ENCODE data around the gene PARP14.
"Not testable (repeated sequence)": the region's sequence is repeated elsewhere in the genome, so short reads cannot be mapped to it uniquely, and the experiment has no call there.

The PARP14 gene

GRCh38 chr3:122658336-122658735 is 22.3 kb upstream of the PARP14 start:
- not testable (repeated sequence) for H3K27ac ChIP-seq (ENCODE audit: low read depth, low read length, poor library complexity, severe bottlenecking); H3K9ac ChIP-seq (ENCODE audit: low read length)

DNA sequence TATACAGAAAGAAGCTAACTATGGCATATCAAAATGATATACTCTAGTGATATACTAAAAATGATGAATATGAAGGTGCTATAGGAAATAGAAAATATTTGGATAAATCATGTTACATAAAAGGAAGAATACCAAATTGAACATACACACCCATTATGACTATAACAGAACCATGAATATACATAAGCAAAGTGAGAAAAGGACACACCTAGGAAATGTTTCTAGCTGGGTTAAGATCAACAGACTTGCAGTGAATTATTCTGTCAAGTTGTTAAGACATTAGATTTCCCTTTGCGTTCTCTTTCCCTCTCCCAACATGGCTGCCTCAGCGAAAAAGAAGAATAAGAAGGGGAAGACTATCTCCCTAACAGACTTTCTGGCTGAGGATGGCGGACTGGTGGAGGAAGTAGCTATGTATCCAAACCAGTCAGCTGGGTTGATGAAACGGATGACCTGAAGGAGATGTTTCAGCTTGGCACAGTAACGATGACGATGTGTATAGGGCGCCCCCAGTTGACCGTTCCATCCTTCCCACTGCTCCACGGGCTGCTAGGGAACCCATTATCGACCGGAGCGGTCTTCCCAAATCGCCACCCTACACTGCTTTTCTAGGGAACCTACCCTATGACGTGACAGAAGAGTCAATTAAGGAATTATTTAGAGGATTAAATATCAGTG is 20.2 kb upstream of the PARP14 start:
- H3K27ac ChIP-seq (ENCODE audit: low read depth, low read length, poor library complexity, severe bottlenecking), result no peak overlapping the region
- no peak overlapping the region for H3K4me3 ChIP-seq (ENCODE audit: low read depth, low read length, poor library complexity, severe bottlenecking)
- H3K27me3 ChIP-seq (ENCODE audit: insufficient read depth, low read length), result no peaks in the 10 kb centered on the region; the same call in 1 of the 2 replicates
- 0 out of 2 replicates have a peak, but pooled peaks cover 2% of the 10 kb centered on the region for H3K9me3 ChIP-seq (ENCODE audit: low read length)
- no peaks in the 10 kb centered on the region for H3K79me2 ChIP-seq (ENCODE audit: insufficient read depth, low read length)
- H3K4me1 ChIP-seq (ENCODE audit: insufficient read depth, low read length, severe bottlenecking), result peaks cover 8% of the 10 kb centered on the region
- H3K9me2 ChIP-seq (ENCODE audit: low read depth, low read length), result no peaks in the 10 kb centered on the region
- no peaks in the 10 kb centered on the region for H3F3A ChIP-seq (ENCODE audit: insufficient read depth, low read length)
- no peak overlapping the region for H3K9ac ChIP-seq (ENCODE audit: low read length)
- H4K20me1 ChIP-seq (ENCODE audit: insufficient read depth, low read length), result no peaks in the 10 kb centered on the region
- no peak overlapping the region for H2AFZ ChIP-seq (ENCODE audit: low read length)
- no peaks in the 10 kb centered on the region; the same call in 1 of the 2 replicates for H3K36me3 ChIP-seq (ENCODE audit: insufficient read depth, low read length)
- TF ChIP-seq EZH2 (IDR thresholded peaks at IDR 0.05; ENCODE audit: borderline replicate concordance, low read length), result no peak
- TF ChIP-seq, protein P1, sequence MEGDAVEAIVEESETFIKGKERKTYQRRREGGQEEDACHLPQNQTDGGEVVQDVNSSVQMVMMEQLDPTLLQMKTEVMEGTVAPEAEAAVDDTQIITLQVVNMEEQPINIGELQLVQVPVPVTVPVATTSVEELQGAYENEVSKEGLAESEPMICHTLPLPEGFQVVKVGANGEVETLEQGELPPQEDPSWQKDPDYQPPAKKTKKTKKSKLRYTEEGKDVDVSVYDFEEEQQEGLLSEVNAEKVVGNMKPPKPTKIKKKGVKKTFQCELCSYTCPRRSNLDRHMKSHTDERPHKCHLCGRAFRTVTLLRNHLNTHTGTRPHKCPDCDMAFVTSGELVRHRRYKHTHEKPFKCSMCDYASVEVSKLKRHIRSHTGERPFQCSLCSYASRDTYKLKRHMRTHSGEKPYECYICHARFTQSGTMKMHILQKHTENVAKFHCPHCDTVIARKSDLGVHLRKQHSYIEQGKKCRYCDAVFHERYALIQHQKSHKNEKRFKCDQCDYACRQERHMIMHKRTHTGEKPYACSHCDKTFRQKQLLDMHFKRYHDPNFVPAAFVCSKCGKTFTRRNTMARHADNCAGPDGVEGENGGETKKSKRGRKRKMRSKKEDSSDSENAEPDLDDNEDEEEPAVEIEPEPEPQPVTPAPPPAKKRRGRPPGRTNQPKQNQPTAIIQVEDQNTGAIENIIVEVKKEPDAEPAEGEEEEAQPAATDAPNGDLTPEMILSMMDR (IDR thresholded peaks at IDR 0.05; ENCODE audit: low read length), result peak; percentile 23; the same call in 1 of the 2 replicates
- H3K4me2 ChIP-seq (ENCODE audit: low read length), result no peak overlapping the region

More at GRCh38 chr3:122658336-122658735, 22.3 kb upstream of the PARP14 start:
- not testable (repeated sequence) for H3K9me2 ChIP-seq (ENCODE audit: low read depth, low read length); H3K27me3 ChIP-seq (ENCODE audit: insufficient read depth, low read length); H2AFZ ChIP-seq (ENCODE audit: low read length); H3K79me2 ChIP-seq (ENCODE audit: insufficient read depth, low read length); H3K4me2 ChIP-seq (ENCODE audit: low read length); H3K9me3 ChIP-seq (ENCODE audit: low read length); H4K20me1 ChIP-seq (ENCODE audit: insufficient read depth, low read length); H3F3A ChIP-seq (ENCODE audit: insufficient read depth, low read length); H3K4me3 ChIP-seq (ENCODE audit: low read depth, low read length, poor library complexity, severe bottlenecking); H3K36me3 ChIP-seq (ENCODE audit: insufficient read depth, low read length); H3K4me1 ChIP-seq (ENCODE audit: insufficient read depth, low read length, severe bottlenecking)

DNA sequence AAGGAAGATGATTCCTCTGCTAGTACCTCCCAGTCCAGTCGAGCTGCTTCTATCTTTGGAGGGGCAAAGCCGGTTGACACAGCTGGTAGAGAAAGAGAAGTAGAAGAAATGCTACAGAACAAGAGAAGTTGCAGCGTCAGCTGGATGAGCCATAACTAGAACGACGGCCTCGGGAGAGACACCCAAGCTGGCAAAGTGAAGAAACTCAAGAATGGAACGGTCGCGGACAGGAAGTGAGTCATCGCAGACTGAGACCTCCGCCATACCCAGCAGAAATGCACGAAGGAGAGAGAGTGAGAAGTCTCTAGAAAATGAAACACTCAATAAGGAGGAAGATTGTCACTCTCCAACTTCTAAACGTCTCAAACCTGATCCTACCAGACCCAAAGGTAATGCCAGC is 19.0 kb upstream of the PARP14 start:
- Histone ChIP-seq H3K9ac (ENCODE audit: low read length) (no peak overlapping the region), H3F3A (ENCODE audit: insufficient read depth, low read length) (no peaks in the 10 kb centered on the region), H3K9me3 (ENCODE audit: low read length) (0 out of 2 replicates have a peak, but pooled peaks cover 2% of the 10 kb centered on the region), H3K27me3 (ENCODE audit: insufficient read depth, low read length) (no peaks in the 10 kb centered on the region; the same call in 1 of the 2 replicates), H2AFZ (ENCODE audit: low read length) (0 out of 2 replicates have a peak overlapping the region, but pooled peaks have one; percentile 70), H3K4me3 (ENCODE audit: low read depth, low read length, poor library complexity, severe bottlenecking) (peak overlapping the region; percentile 12), H3K27ac (ENCODE audit: low read depth, low read length, poor library complexity, severe bottlenecking) (no peak overlapping the region), H3K79me2 (ENCODE audit: insufficient read depth, low read length) (no peaks in the 10 kb centered on the region), H3K9me2 (ENCODE audit: low read depth, low read length) (no peaks in the 10 kb centered on the region), H3K36me3 (ENCODE audit: insufficient read depth, low read length) (no peaks in the 10 kb centered on the region; the same call in 1 of the 2 replicates), H3K4me1 (ENCODE audit: insufficient read depth, low read length, severe bottlenecking) (peaks cover 8% of the 10 kb centered on the region), H4K20me1 (ENCODE audit: insufficient read depth, low read length) (no peaks in the 10 kb centered on the region), H3K4me2 (ENCODE audit: low read length) (peak overlapping the region; percentile 53)
- TF ChIP-seq, protein P1 (IDR thresholded peaks at IDR 0.05; ENCODE audit: low read length), result no peak
- TF ChIP-seq EZH2 (IDR thresholded peaks at IDR 0.05; ENCODE audit: borderline replicate concordance, low read length), result no peak
